GM23338 (cell line): ENCODE results near the gene UBASH3B. TPM values are rescaled to one million over a fixed set of nuclear protein-coding genes. Genes with fewer than 3 reads are reported as not detected.

Experiments used
- ATAC-seq: fragments of 200-7000 bp; cut with Tn5 transposase; 3 replicates; pipeline ENCODE4 v1.9.1; 2020
- DNase-seq: peaks from one replicate; pipeline ENCODE4 v3.0.0-alpha.2; 2015; ENCODE audit warnings: low spot score
- H2AFZ ChIP-seq: fragments of 200-600 bp; sonication (generic); 2 replicates; pipeline ENCODE4 v1.8.0; 2016; ENCODE audit warnings: antibody characterized with exemption, mild to moderate bottlenecking, moderate library complexity
- H3F3A ChIP-seq: fragments of 200-600 bp; sonication (generic); replicated peaks from 2 replicates; pipeline ENCODE4 v1.8.0; 2017; ENCODE audit warnings: antibody characterized with exemption, mixed run types, low read depth
- H3K27ac ChIP-seq: fragments of 200-600 bp; sonication (generic); 2 replicates; pipeline ENCODE4 v1.6.1; 2016; ENCODE audit warnings: low read depth
- H3K27me3 ChIP-seq: fragments of 200-600 bp; sonication (generic); 2 replicates; pipeline ENCODE4 v1.8.0; 2016; ENCODE audit warnings: mild to moderate bottlenecking, mixed run types, moderate library complexity; ENCODE audit not compliant: insufficient read depth
- H3K36me3 ChIP-seq: fragments of 200-600 bp; sonication (generic); 2 replicates; pipeline ENCODE4 v1.8.0; 2016; ENCODE audit warnings: mild to moderate bottlenecking; ENCODE audit not compliant: insufficient read depth
- H3K4me1 ChIP-seq: fragments of 200-600 bp; sonication (generic); 2 replicates; pipeline ENCODE4 v1.8.0; 2016; ENCODE audit warnings: mild to moderate bottlenecking, moderate library complexity; ENCODE audit not compliant: insufficient read depth
- H3K4me2 ChIP-seq: fragments of 200-600 bp; sonication (generic); 2 replicates; pipeline ENCODE4 v1.7.1; 2017; ENCODE audit warnings: mixed run types
- H3K4me3 ChIP-seq: fragments of 200-600 bp; sonication (generic); 2 replicates; pipeline ENCODE4 v1.6.1; 2016; ENCODE audit warnings: mixed run types
- H3K79me2 ChIP-seq: fragments of 200-600 bp; sonication (generic); replicated peaks from 2 replicates; pipeline ENCODE4 v1.8.0; 2017; ENCODE audit warnings: mild to moderate bottlenecking; ENCODE audit not compliant: insufficient read depth
- H3K9me2 ChIP-seq: fragments of 200-600 bp; sonication (generic); 2 replicates; pipeline ENCODE4 v1.8.0; 2017; ENCODE audit not compliant: insufficient read depth
- H4K20me1 ChIP-seq: fragments of 200-600 bp; sonication (generic); replicated peaks from 2 replicates; pipeline ENCODE4 v1.8.0; 2017; ENCODE audit warnings: mild to moderate bottlenecking; ENCODE audit not compliant: insufficient read depth
- H3K27ac Mint-ChIP-seq: 2 replicates; pipeline ENCODE4 v1.8.0; 2020; ENCODE audit warnings: inconsistent platforms, mild to moderate bottlenecking, moderate library complexity, mixed read lengths
- H3K27me3 Mint-ChIP-seq: 3 replicates; pipeline ENCODE4 v1.8.0; 2022; ENCODE audit warnings: low read depth, mild to moderate bottlenecking, moderate library complexity, mixed read lengths, inconsistent platforms; ENCODE audit not compliant: insufficient read depth, poor library complexity
- H3K36me3 Mint-ChIP-seq: 3 replicates; pipeline ENCODE4 v1.8.0; 2021; ENCODE audit warnings: low read depth, mild to moderate bottlenecking, inconsistent platforms, moderate library complexity, mixed read lengths
- H3K4me1 Mint-ChIP-seq: 3 replicates; pipeline ENCODE4 v1.8.0; 2020; ENCODE audit warnings: mild to moderate bottlenecking, inconsistent platforms, mixed read lengths
- H3K4me3 Mint-ChIP-seq: 3 replicates; pipeline ENCODE4 v1.8.0; 2021; ENCODE audit warnings: moderate library complexity, mild to moderate bottlenecking, inconsistent platforms, mixed read lengths
- H3K9me3 Mint-ChIP-seq: 3 replicates; pipeline ENCODE4 v1.8.0; 2020; ENCODE audit warnings: moderate library complexity, mild to moderate bottlenecking, inconsistent platforms, mixed read lengths
- ETS1 ChIP-seq: IDR thresholded peaks from 2 replicates; pipeline ENCODE4 v1.6.1; 2016; ENCODE audit warnings: antibody characterized with exemption
- EZH2phosphoT487 ChIP-seq: fragments of 200-600 bp; sonication (generic); IDR thresholded peaks from one replicate; pipeline ENCODE4 v1.8.1; 2018; ENCODE audit warnings: antibody characterized with exemption; ENCODE audit not compliant: unreplicated experiment
- JUNB ChIP-seq: IDR thresholded peaks from one replicate; pipeline ENCODE4 v1.6.1; 2016; ENCODE audit warnings: antibody characterized with exemption; ENCODE audit not compliant: unreplicated experiment
- NANOG ChIP-seq: IDR thresholded peaks from 2 replicates; pipeline ENCODE4 v1.6.1; 2016; ENCODE audit warnings: antibody characterized with exemption, borderline replicate concordance
- POLR2AphosphoS5 ChIP-seq: IDR thresholded peaks from 2 replicates; pipeline ENCODE4 v1.6.1; 2016; ENCODE audit warnings: antibody characterized with exemption, low read depth
- STAT1 ChIP-seq: IDR thresholded peaks from one replicate; pipeline ENCODE4 v1.6.1; 2016; ENCODE audit warnings: antibody characterized with exemption; ENCODE audit not compliant: unreplicated experiment
- ZNF114 ChIP-seq: fragments of 250-450 bp; sonication (Bioruptor Pico); IDR thresholded peaks from 2 replicates; pipeline ENCODE4 v1.5.0; 2020; ENCODE audit warnings: mild to moderate bottlenecking, moderate library complexity
- ZNF331 ChIP-seq: fragments of 250-450 bp; sonication (Bioruptor Pico); IDR thresholded peaks from 2 replicates; pipeline ENCODE4 v1.5.0; 2020; ENCODE audit warnings: low read depth, mild to moderate bottlenecking, moderate library complexity
- polyA plus RNA-seq: library from polyadenylated mRNA; unstranded; fragments of >200 nt; fragmentation: Nextera tagmentation; extraction: Ambion mirVana; gene quantifications from 2 replicates; pipeline ENCODE4 v1.2.1, GENCODE V29; 2016
- total RNA-seq: library from RNA; depleted of rRNA; stranded (reverse); fragments of >200 nt; shearing (Covaris generic); gene quantifications from 2 replicates; pipeline ENCODE4 v1.2.3, GENCODE V29; 2014
- TF ChIP-seq, protein P1 (sequence below), 2 experiments: fragments of 200-600 bp in 1 of 2; sonication (generic) in 1 of 2; conservative IDR thresholded peaks; 2 replicates each; pipeline versions ENCODE4 v1.5.1 to v1.6.1; 2016 to 2017; ENCODE audit warnings: antibody characterized with exemption in 2 of 2, low read depth in 2 of 2, mild to moderate bottlenecking in 2 of 2, moderate library complexity in 1 of 2
- TF ChIP-seq, protein P2 (sequence below): IDR thresholded peaks from one replicate; pipeline ENCODE4 v1.6.1; 2018; ENCODE audit warnings: antibody characterized with exemption; ENCODE audit not compliant: unreplicated experiment

UBASH3B gene
- total and polyA plus RNA-seq, 2 experiments from 2014 or later: 2.1 to 12.0 TPM

DNA sequence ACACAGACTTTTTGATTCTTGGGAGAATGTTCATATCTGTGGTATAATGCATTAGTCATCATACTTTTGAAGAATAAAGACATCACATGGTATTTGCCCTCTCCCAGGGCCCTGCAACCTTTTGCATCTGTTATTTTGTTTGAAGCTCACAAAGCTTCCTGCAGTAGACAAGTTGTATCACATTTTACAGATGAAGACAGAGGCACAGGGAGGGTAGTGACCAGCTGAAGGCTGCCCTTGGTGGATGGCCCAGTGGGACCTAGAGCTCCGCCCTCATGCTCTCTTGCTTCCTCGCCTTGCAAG lies 66.4 kb downstream of the UBASH3B start:
- ATAC-seq (no peak), DNase-seq (no peak)
- H3K27me3 Mint-ChIP-seq: peaks cover 5% of the 10 kb centered on the region
- no peaks in the 10 kb centered on the region for H3K36me3 ChIP-seq
- H3K36me3 Mint-ChIP-seq: no peaks in the 10 kb centered on the region
- TF ChIP-seq, protein P1, sequence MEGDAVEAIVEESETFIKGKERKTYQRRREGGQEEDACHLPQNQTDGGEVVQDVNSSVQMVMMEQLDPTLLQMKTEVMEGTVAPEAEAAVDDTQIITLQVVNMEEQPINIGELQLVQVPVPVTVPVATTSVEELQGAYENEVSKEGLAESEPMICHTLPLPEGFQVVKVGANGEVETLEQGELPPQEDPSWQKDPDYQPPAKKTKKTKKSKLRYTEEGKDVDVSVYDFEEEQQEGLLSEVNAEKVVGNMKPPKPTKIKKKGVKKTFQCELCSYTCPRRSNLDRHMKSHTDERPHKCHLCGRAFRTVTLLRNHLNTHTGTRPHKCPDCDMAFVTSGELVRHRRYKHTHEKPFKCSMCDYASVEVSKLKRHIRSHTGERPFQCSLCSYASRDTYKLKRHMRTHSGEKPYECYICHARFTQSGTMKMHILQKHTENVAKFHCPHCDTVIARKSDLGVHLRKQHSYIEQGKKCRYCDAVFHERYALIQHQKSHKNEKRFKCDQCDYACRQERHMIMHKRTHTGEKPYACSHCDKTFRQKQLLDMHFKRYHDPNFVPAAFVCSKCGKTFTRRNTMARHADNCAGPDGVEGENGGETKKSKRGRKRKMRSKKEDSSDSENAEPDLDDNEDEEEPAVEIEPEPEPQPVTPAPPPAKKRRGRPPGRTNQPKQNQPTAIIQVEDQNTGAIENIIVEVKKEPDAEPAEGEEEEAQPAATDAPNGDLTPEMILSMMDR (conservative IDR thresholded peaks at IDR 0.05; ENCODE audit: low read depth in 2 of 2): no peak
- TF ChIP-seq ZNF331 (CRISPR knock-in tag) (no peak), JUNB (no peak), ZNF114 (CRISPR knock-in tag) (no peak), NANOG (no peak), POLR2AphosphoS5 (no peak), STAT1 (no peak), ETS1 (no peak)
- TF ChIP-seq, protein P2, sequence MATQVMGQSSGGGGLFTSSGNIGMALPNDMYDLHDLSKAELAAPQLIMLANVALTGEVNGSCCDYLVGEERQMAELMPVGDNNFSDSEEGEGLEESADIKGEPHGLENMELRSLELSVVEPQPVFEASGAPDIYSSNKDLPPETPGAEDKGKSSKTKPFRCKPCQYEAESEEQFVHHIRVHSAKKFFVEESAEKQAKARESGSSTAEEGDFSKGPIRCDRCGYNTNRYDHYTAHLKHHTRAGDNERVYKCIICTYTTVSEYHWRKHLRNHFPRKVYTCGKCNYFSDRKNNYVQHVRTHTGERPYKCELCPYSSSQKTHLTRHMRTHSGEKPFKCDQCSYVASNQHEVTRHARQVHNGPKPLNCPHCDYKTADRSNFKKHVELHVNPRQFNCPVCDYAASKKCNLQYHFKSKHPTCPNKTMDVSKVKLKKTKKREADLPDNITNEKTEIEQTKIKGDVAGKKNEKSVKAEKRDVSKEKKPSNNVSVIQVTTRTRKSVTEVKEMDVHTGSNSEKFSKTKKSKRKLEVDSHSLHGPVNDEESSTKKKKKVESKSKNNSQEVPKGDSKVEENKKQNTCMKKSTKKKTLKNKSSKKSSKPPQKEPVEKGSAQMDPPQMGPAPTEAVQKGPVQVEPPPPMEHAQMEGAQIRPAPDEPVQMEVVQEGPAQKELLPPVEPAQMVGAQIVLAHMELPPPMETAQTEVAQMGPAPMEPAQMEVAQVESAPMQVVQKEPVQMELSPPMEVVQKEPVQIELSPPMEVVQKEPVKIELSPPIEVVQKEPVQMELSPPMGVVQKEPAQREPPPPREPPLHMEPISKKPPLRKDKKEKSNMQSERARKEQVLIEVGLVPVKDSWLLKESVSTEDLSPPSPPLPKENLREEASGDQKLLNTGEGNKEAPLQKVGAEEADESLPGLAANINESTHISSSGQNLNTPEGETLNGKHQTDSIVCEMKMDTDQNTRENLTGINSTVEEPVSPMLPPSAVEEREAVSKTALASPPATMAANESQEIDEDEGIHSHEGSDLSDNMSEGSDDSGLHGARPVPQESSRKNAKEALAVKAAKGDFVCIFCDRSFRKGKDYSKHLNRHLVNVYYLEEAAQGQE: no peak
- H3K4me2 ChIP-seq: no peak overlapping the region
- no peaks in the 10 kb centered on the region for H4K20me1 ChIP-seq
- no peaks in the 10 kb centered on the region for H3F3A ChIP-seq
- H3K79me2 ChIP-seq: no peaks in the 10 kb centered on the region
- H3K4me1 Mint-ChIP-seq: peaks cover 22% of the 10 kb centered on the region
- H3K27me3 ChIP-seq: no peaks in the 10 kb centered on the region
- H3K9me2 ChIP-seq: no peaks in the 10 kb centered on the region
- no peak overlapping the region for H2AFZ ChIP-seq
- no peak overlapping the region for H3K27ac Mint-ChIP-seq
- no peak overlapping the region for H3K27ac ChIP-seq
- H3K4me3 Mint-ChIP-seq: no peak overlapping the region
- H3K4me1 ChIP-seq: 0 out of 2 replicates have a peak, but pooled peaks cover 8% of the 10 kb centered on the region
- H3K9me3 Mint-ChIP-seq: no peaks in the 10 kb centered on the region
- no peak overlapping the region for H3K4me3 ChIP-seq

DNA sequence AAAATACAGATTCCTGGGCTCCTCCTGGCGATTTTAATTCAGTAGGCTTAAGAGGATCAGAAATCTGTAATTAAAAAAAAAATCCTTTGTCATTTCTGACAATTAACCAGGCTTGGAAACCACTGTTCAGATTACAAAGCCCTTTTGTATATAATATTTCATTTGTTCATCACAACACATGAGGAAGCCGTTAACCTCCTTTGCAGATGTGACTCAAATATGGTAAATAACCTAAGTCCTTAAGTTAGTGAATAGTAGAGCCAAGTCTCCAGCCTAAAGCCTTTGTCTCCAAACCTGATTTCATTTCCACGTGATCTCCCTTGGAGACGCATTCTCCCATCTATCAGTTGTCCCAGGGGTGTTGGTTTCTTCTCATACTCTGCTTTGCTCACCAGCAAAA lies 67.6 kb downstream of the UBASH3B start:
- Mint-ChIP-seq H3K36me3 (no peaks in the 10 kb centered on the region), H3K27ac (no peak overlapping the region), H3K27me3 (peaks cover 5% of the 10 kb centered on the region), H3K4me3 (no peak overlapping the region), H3K4me1 (peaks cover 24% of the 10 kb centered on the region), H3K9me3 (no peaks in the 10 kb centered on the region)
- Histone ChIP-seq H4K20me1 (no peaks in the 10 kb centered on the region), H3K4me2 (no peak overlapping the region), H3K4me1 (peaks cover 11% of the 10 kb centered on the region; the same call in 1 of the 2 replicates), H3K9me2 (no peaks in the 10 kb centered on the region), H2AFZ (no peak overlapping the region), H3F3A (no peaks in the 10 kb centered on the region), H3K36me3 (no peaks in the 10 kb centered on the region), H3K4me3 (no peak overlapping the region), H3K79me2 (no peaks in the 10 kb centered on the region), H3K27me3 (no peaks in the 10 kb centered on the region), H3K27ac (no peak overlapping the region)
- no peak for ATAC-seq
- DNase-seq: no peak
- TF ChIP-seq ZNF331 (CRISPR knock-in tag) (no peak), ZNF114 (CRISPR knock-in tag) (no peak), EZH2phosphoT487 (no peak)
- TF ChIP-seq, protein P2: no peak
